ENCODE results near the gene LARGE1.

LARGE1 gene

DNA sequence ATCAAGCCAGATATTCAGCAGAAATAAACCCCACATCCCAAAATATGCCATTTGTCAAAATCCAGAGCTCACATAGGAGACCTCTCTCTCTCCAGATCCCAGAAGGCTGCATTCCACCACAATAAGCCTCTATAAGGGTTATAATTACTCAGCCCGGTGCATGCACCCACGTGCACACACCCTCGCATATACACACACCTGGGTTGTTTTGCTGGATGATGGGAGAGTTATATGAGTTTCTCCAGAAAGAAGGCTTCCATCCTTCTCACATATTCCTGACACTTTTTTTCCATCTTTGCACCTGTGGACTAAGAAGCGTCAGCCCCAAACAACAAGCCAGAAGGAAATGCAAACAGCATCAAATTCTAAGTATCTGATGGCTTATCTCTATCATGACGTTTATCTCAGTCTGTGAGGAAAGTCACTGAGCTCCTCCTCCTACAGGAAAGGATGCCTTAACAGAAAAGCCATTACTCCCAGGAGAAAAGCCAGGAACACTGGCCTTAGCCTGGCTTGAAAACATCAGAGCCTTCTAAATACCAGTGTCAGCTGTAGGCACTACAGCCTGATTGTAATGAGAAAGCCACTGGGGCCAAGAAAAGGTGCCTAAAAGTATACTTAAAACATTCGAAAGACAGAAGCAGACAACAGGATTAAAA is 253.2 kb downstream of the LARGE1 start:
- Histone ChIP-seq H3K4me3 (ENCODE audit: low read depth, low read length, poor library complexity, severe bottlenecking) (no peak overlapping the region), H3K36me3 (ENCODE audit: insufficient read depth, low read length) (no peaks in the 10 kb centered on the region), H3K27ac (ENCODE audit: low read depth, low read length, poor library complexity, severe bottlenecking) (no peak overlapping the region), H2AFZ (ENCODE audit: low read length) (no peak overlapping the region), H3K9me3 (ENCODE audit: low read length) (no peaks in the 10 kb centered on the region), H3K79me2 (ENCODE audit: insufficient read depth, low read length) (no peaks in the 10 kb centered on the region), H3K4me2 (ENCODE audit: low read length) (no peak overlapping the region), H3K9me2 (ENCODE audit: low read depth, low read length) (no peaks in the 10 kb centered on the region), H3K27me3 (ENCODE audit: insufficient read depth, low read length) (no peaks in the 10 kb centered on the region), H3K9ac (ENCODE audit: low read length) (no peak overlapping the region), H3K4me1 (ENCODE audit: insufficient read depth, low read length, severe bottlenecking) (no peaks in the 10 kb centered on the region), H4K20me1 (ENCODE audit: insufficient read depth, low read length) (no peaks in the 10 kb centered on the region), H3F3A (ENCODE audit: insufficient read depth, low read length) (no peaks in the 10 kb centered on the region)
- TF ChIP-seq, protein P1, sequence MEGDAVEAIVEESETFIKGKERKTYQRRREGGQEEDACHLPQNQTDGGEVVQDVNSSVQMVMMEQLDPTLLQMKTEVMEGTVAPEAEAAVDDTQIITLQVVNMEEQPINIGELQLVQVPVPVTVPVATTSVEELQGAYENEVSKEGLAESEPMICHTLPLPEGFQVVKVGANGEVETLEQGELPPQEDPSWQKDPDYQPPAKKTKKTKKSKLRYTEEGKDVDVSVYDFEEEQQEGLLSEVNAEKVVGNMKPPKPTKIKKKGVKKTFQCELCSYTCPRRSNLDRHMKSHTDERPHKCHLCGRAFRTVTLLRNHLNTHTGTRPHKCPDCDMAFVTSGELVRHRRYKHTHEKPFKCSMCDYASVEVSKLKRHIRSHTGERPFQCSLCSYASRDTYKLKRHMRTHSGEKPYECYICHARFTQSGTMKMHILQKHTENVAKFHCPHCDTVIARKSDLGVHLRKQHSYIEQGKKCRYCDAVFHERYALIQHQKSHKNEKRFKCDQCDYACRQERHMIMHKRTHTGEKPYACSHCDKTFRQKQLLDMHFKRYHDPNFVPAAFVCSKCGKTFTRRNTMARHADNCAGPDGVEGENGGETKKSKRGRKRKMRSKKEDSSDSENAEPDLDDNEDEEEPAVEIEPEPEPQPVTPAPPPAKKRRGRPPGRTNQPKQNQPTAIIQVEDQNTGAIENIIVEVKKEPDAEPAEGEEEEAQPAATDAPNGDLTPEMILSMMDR (IDR thresholded peaks at IDR 0.05; ENCODE audit: low read length): no peak
- TF ChIP-seq EZH2 (IDR thresholded peaks at IDR 0.05; ENCODE audit: borderline replicate concordance, low read length): no peak

DNA sequence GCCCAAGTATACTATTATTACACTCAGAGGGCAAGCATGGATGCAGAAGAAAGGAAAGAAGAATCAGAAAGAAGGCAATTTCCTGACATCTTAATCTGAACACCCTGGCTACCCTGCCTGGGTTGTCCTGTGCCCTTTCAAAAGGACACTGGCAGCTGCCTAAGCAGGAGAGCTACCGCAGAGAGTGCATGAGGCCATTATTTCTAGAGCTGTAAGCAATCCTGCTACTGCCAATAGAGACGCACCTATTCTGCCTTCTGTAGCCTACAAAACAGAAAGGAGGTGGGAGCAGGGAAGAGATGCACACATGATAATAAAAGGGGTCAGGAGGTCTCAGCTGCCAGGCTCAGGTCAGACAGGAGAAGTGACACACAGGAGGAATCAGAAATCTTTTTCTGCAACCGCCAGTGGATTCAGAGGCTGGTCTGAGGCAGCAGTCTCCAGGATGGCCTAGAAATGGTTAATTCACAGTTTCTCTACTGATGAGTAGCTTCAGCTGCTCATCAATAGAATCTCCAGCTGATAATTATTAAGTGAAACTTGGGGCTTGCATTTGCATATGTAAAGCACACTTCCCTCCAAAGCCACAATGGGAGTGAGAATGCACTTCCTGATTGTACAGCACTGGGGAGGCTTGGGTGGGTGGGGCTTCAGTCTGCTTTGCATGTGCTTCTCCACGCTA is 253.9 kb downstream of the LARGE1 start:
- H2AFZ ChIP-seq (ENCODE audit: low read length): no peak overlapping the region
- H3K9ac ChIP-seq (ENCODE audit: low read length): no peak overlapping the region
- no peak overlapping the region for H3K4me3 ChIP-seq (ENCODE audit: low read depth, low read length, poor library complexity, severe bottlenecking)
- no peaks in the 10 kb centered on the region for H4K20me1 ChIP-seq (ENCODE audit: insufficient read depth, low read length)
- no peaks in the 10 kb centered on the region for H3K27me3 ChIP-seq (ENCODE audit: insufficient read depth, low read length)
- H3K9me2 ChIP-seq (ENCODE audit: low read depth, low read length): no peaks in the 10 kb centered on the region
- H3K4me2 ChIP-seq (ENCODE audit: low read length): no peak overlapping the region
- H3K79me2 ChIP-seq (ENCODE audit: insufficient read depth, low read length): no peaks in the 10 kb centered on the region
- TF ChIP-seq, protein P1 (IDR thresholded peaks at IDR 0.05; ENCODE audit: low read length): no peak
- no peak for TF ChIP-seq EZH2 (IDR thresholded peaks at IDR 0.05; ENCODE audit: borderline replicate concordance, low read length)
- no peaks in the 10 kb centered on the region for H3K4me1 ChIP-seq (ENCODE audit: insufficient read depth, low read length, severe bottlenecking)
- H3K27ac ChIP-seq (ENCODE audit: low read depth, low read length, poor library complexity, severe bottlenecking): no peak overlapping the region
- H3K36me3 ChIP-seq (ENCODE audit: insufficient read depth, low read length): no peaks in the 10 kb centered on the region
- no peaks in the 10 kb centered on the region for H3F3A ChIP-seq (ENCODE audit: insufficient read depth, low read length)
- no peaks in the 10 kb centered on the region for H3K9me3 ChIP-seq (ENCODE audit: low read length)

DNA sequence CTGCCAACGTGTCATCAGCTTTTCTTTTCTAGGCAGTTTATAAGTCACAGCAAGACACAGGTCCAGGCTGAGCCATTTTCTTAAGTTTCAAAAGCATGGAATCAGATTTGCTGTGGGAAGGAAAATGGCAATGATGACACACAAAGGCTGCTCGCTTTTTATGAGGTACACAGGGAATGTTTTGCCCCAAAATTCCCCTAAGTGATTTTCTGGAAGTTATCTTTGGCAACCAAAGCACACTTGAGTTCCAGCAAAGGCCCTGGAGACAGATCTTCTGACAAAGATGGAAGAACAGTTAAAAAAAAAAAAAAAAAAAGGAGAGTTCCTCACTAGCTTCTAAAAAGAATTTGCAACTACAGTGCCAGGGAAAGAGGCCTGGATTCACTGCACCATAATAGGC is 260.8 kb downstream of the LARGE1 start:
- H3F3A ChIP-seq (ENCODE audit: insufficient read depth, low read length): no peaks in the 10 kb centered on the region
- H3K79me2 ChIP-seq (ENCODE audit: insufficient read depth, low read length): no peaks in the 10 kb centered on the region
- H3K4me2 ChIP-seq (ENCODE audit: low read length): no peak overlapping the region
- no peak overlapping the region for H3K4me3 ChIP-seq (ENCODE audit: low read depth, low read length, poor library complexity, severe bottlenecking)
- H3K9ac ChIP-seq (ENCODE audit: low read length): no peak overlapping the region
- H3K36me3 ChIP-seq (ENCODE audit: insufficient read depth, low read length): no peaks in the 10 kb centered on the region
- no peak overlapping the region for H2AFZ ChIP-seq (ENCODE audit: low read length)
- no peaks in the 10 kb centered on the region for H3K4me1 ChIP-seq (ENCODE audit: insufficient read depth, low read length, severe bottlenecking)
- H4K20me1 ChIP-seq (ENCODE audit: insufficient read depth, low read length): no peaks in the 10 kb centered on the region
- no peak overlapping the region for H3K27ac ChIP-seq (ENCODE audit: low read depth, low read length, poor library complexity, severe bottlenecking)
- H3K9me3 ChIP-seq (ENCODE audit: low read length): no peaks in the 10 kb centered on the region
- H3K9me2 ChIP-seq (ENCODE audit: low read depth, low read length): no peaks in the 10 kb centered on the region
- no peaks in the 10 kb centered on the region for H3K27me3 ChIP-seq (ENCODE audit: insufficient read depth, low read length)
- TF ChIP-seq, protein P1 (IDR thresholded peaks at IDR 0.05; ENCODE audit: low read length): no peak
- TF ChIP-seq EZH2 (IDR thresholded peaks at IDR 0.05; ENCODE audit: borderline replicate concordance, low read length): no peak
